Smooth muscle cell (in vitro differentiated cells): ENCODE measurements around the gene PPP5C. TPM values are rescaled to one million over a fixed set of nuclear protein-coding genes. Genes with fewer than 3 reads are reported as not detected.
A peak's percentile ranks its signal among the peaks of the same experiment; 100 is the strongest.

Experiments used
- DNase-seq: peaks from one replicate; lab custom pipeline; 2025; ENCODE audit not compliant: unreplicated experiment; lab: John Stamatoyannopoulos, UW
- H2AFZ ChIP-seq: fragments of 200-600 bp; sonication (generic); 2 replicates; pipeline ENCODE4 v1.6.0; 2016; ENCODE audit warnings: antibody characterized with exemption, low read depth, mild to moderate bottlenecking
- H3F3A ChIP-seq: fragments of 200-600 bp; sonication (generic); 2 replicates; pipeline ENCODE4 v1.6.0; 2017; ENCODE audit warnings: antibody characterized with exemption, low read depth
- H3K27ac ChIP-seq: fragments of 200-600 bp; sonication (generic); 2 replicates; pipeline ENCODE4 v1.5.1; 2016; ENCODE audit warnings: low read depth, mild to moderate bottlenecking
- H3K27me3 ChIP-seq: fragments of 200-600 bp; sonication (generic); 2 replicates; pipeline ENCODE4 v1.6.1; 2016; ENCODE audit warnings: low read depth, mild to moderate bottlenecking
- H3K36me3 ChIP-seq: fragments of 200-600 bp; sonication (generic); 2 replicates; pipeline ENCODE4 v1.5.1; 2016; ENCODE audit warnings: low read depth
- H3K4me1 ChIP-seq: fragments of 200-600 bp; sonication (generic); 2 replicates; pipeline ENCODE4 v1.5.1; 2016; ENCODE audit warnings: low read depth
- H3K4me2 ChIP-seq: fragments of 200-600 bp; sonication (generic); 2 replicates; pipeline ENCODE4 v1.6.0; 2016; ENCODE audit warnings: mild to moderate bottlenecking
- H3K4me3 ChIP-seq: fragments of 200-600 bp; sonication (generic); 2 replicates; pipeline ENCODE4 v1.5.1; 2016; ENCODE audit warnings: mild to moderate bottlenecking
- H3K79me2 ChIP-seq: fragments of 200-600 bp; sonication (generic); 2 replicates; pipeline ENCODE4 v1.6.0; 2016; ENCODE audit warnings: low read depth, mild to moderate bottlenecking
- H3K9ac ChIP-seq: fragments of 200-600 bp; sonication (generic); 2 replicates; pipeline ENCODE4 v1.6.0; 2016; ENCODE audit warnings: low read depth
- H3K9me3 ChIP-seq: fragments of 200-600 bp; sonication (generic); replicated peaks from 2 replicates; pipeline ENCODE4 v1.5.1; 2016; ENCODE audit warnings: low read depth
- H4K20me1 ChIP-seq: fragments of 200-600 bp; sonication (generic); 2 replicates; pipeline ENCODE4 v1.6.0; 2016; ENCODE audit warnings: low read depth
- CTCF ChIP-seq: fragments of 200-600 bp; sonication (generic); IDR thresholded peaks from 2 replicates; pipeline ENCODE4 v1.5.1; 2017; ENCODE audit warnings: borderline replicate concordance, mild to moderate bottlenecking, antibody characterized with exemption; ENCODE audit not compliant: insufficient read depth, poor library complexity, severe bottlenecking
- WGBS: methylation state at CpG from one replicate; pipeline ENCODE4 v1.1.7; 2016; ENCODE audit warnings: low lambda C conversion rate; 5-methylcytosine and 5-hydroxymethylcytosine counted together
- polyA plus RNA-seq: library from polyadenylated mRNA; unstranded; fragments of >200 nt; fragmentation: Nextera tagmentation; extraction: Ambion mirVana; gene quantifications from 2 replicates; pipeline ENCODE4 v1.2.1, GENCODE V29; 2016
- total RNA-seq: library from RNA; depleted of rRNA; stranded (reverse); fragments of >200 nt; gene quantifications from 2 replicates; pipeline ENCODE4 v1.2.3, GENCODE V29; 2014

PPP5C gene
- total and polyA plus RNA-seq, 2 experiments from 2014 or later: 44.9 to 57.7 TPM

- H3K27ac ChIP-seq: no peak overlapping the region
- TF ChIP-seq CTCF: no peak
These were observed 43.4 kb downstream of the PPP5C start for GRCh38 chr19:46390121-46390858.

GRCh38 chr19:46390866-46391265 lies 44.0 kb downstream of the PPP5C start:
- H4K20me1 ChIP-seq: no peaks in the 10 kb centered on the region
- WGBS: 98% methylated on average over 18 of the region's 18 CpGs

More at GRCh38 chr19:46390121-46390858, 43.4 kb downstream of the PPP5C start:
- Histone ChIP-seq H3K36me3 (peaks cover 5% of the 10 kb centered on the region), H3K4me2 (no peak overlapping the region), H3K27me3 (no peaks in the 10 kb centered on the region), H4K20me1 (no peaks in the 10 kb centered on the region), H3K9ac (no peak overlapping the region), H2AFZ (no peak overlapping the region), H3K4me1 (no peaks in the 10 kb centered on the region), H3K4me3 (no peak overlapping the region), H3F3A (peaks cover 13% of the 10 kb centered on the region), H3K9me3 (no peaks in the 10 kb centered on the region), H3K79me2 (no peaks in the 10 kb centered on the region)
- no peak for DNase-seq
- WGBS: 99% methylated on average over 16 of the region's 16 CpGs

GRCh38 chr19:46391296-46392251 lies 44.7 kb downstream of the PPP5C start:
- WGBS: 93% methylated on average over 33 of the region's 33 CpGs
- Histone ChIP-seq H2AFZ (no peak overlapping the region), H3K4me2 (no peak overlapping the region), H3F3A (peaks cover 13% of the 10 kb centered on the region), H3K9ac (no peak overlapping the region), H3K4me3 (no peak overlapping the region), H3K27ac (peak overlapping the region; percentile 64), H3K36me3 (peaks cover 5% of the 10 kb centered on the region), H3K9me3 (no peaks in the 10 kb centered on the region), H3K4me1 (no peaks in the 10 kb centered on the region), H4K20me1 (no peaks in the 10 kb centered on the region), H3K27me3 (no peaks in the 10 kb centered on the region), H3K79me2 (no peaks in the 10 kb centered on the region)
- TF ChIP-seq CTCF: no peak
- no peak for DNase-seq

More at GRCh38 chr19:46390866-46391265, 44.0 kb downstream of the PPP5C start:
- Histone ChIP-seq H3K9ac (no peak overlapping the region), H3K27ac (no peak overlapping the region), H3K27me3 (no peaks in the 10 kb centered on the region), H3F3A (peaks cover 13% of the 10 kb centered on the region), H3K36me3 (peaks cover 5% of the 10 kb centered on the region), H2AFZ (no peak overlapping the region), H3K4me1 (no peaks in the 10 kb centered on the region), H3K4me3 (no peak overlapping the region), H3K9me3 (no peaks in the 10 kb centered on the region), H3K79me2 (no peaks in the 10 kb centered on the region), H3K4me2 (no peak overlapping the region)
- DNase-seq: no peak
- no peak for TF ChIP-seq CTCF
